Measurements from ENCODE around the gene TBPL2.
A peak's percentile ranks its signal among the peaks of the same experiment; 100 is the strongest.

TBPL2 gene

GRCh38 chr14:55449116-55449515 is 8.7 kb upstream of the TBPL2 start:
- Mint-ChIP-seq H3K27ac (no peak overlapping the region), H3K4me1 (peaks cover 19% of the 10 kb centered on the region), H3K9me3 (no peaks in the 10 kb centered on the region), H3K36me3 (ENCODE audit: low read depth) (no peaks in the 10 kb centered on the region), H3K27me3 (ENCODE audit: low read depth, poor library complexity) (no peaks in the 10 kb centered on the region), H3K4me3 (no peak overlapping the region)
- DNase-seq: no peak
- no peak for TF ChIP-seq CTCF (IDR thresholded peaks at IDR 0.05)

- Mint-ChIP-seq H3K9me3 (no peaks in the 10 kb centered on the region), H3K4me3 (no peak overlapping the region), H3K27me3 (ENCODE audit: low read depth, poor library complexity) (no peaks in the 10 kb centered on the region), H3K36me3 (ENCODE audit: low read depth) (no peaks in the 10 kb centered on the region), H3K4me1 (peaks cover 14% of the 10 kb centered on the region), H3K27ac (no peak overlapping the region)
- TF ChIP-seq CTCF (IDR thresholded peaks at IDR 0.05): no peak
- DNase-seq: no peak
Measured at GRCh38 chr14:55448141-55448614, 7.8 kb upstream of the TBPL2 start.

- Mint-ChIP-seq H3K4me3 (no peak overlapping the region), H3K4me1 (peaks cover 14% of the 10 kb centered on the region), H3K36me3 (ENCODE audit: low read depth) (no peaks in the 10 kb centered on the region), H3K27me3 (ENCODE audit: low read depth, poor library complexity) (peaks cover 4% of the 10 kb centered on the region), H3K9me3 (no peaks in the 10 kb centered on the region), H3K27ac (no peak overlapping the region)
- no peak for TF ChIP-seq CTCF (IDR thresholded peaks at IDR 0.05)
- no peak for DNase-seq
Measured at GRCh38 chr14:55446833-55447232, 6.4 kb upstream of the TBPL2 start.

GRCh38 chr14:55446127-55446736 is 5.8 kb upstream of the TBPL2 start:
- Mint-ChIP-seq H3K27ac (no peak overlapping the region), H3K36me3 (ENCODE audit: low read depth) (no peaks in the 10 kb centered on the region), H3K27me3 (ENCODE audit: low read depth, poor library complexity) (peaks cover 7% of the 10 kb centered on the region), H3K9me3 (no peaks in the 10 kb centered on the region), H3K4me1 (peaks cover 14% of the 10 kb centered on the region), H3K4me3 (no peak overlapping the region)
- TF ChIP-seq CTCF (IDR thresholded peaks at IDR 0.05): peak; percentile 71
- DNase-seq: peak; percentile 73

GRCh38 chr14:55441286-55441685 is 870 bp upstream of the TBPL2 start:
- Mint-ChIP-seq H3K27me3 (ENCODE audit: low read depth, poor library complexity) (peaks cover 14% of the 10 kb centered on the region), H3K36me3 (ENCODE audit: low read depth) (no peaks in the 10 kb centered on the region), H3K9me3 (no peaks in the 10 kb centered on the region), H3K27ac (no peak overlapping the region), H3K4me1 (peaks cover 4% of the 10 kb centered on the region), H3K4me3 (no peak overlapping the region)
- DNase-seq: no peak
- TF ChIP-seq CTCF (IDR thresholded peaks at IDR 0.05): no peak

GRCh38 chr14:55438066-55438683 is 2.2 kb downstream of the TBPL2 start:
- Mint-ChIP-seq H3K9me3 (no peaks in the 10 kb centered on the region), H3K4me1 (no peaks in the 10 kb centered on the region), H3K4me3 (no peak overlapping the region), H3K27ac (no peak overlapping the region), H3K27me3 (ENCODE audit: low read depth, poor library complexity) (peaks cover 21% of the 10 kb centered on the region), H3K36me3 (ENCODE audit: low read depth) (no peaks in the 10 kb centered on the region)
- DNase-seq: peak; percentile 19
- TF ChIP-seq CTCF (IDR thresholded peaks at IDR 0.05): peak; percentile 49

Measured in nephron progenitor cell (in vitro differentiated cells).